HG03025 (cell line): ENCODE measurements around the gene XAB2.

Experiments used
- ATAC-seq: cut with Tn5 transposase; IDR thresholded peaks from one replicate; pipeline ENCODE4 v1.9.1; 2021; ENCODE audit warnings: mild to moderate bottlenecking, moderate library complexity; ENCODE audit not compliant: unreplicated experiment, low FRiP score

Gene XAB2

GRCh38 chr19:7629347-7630054 is at the start of gene XAB2, which contains the start of gene PET100:
XAB2 (minus strand) TSS chr19:7629545; CDS start chr19:7629527, 18 bp downstream.
PET100 (plus strand) TSS chr19:7629793; CDS start chr19:7629834, 41 bp downstream.
- no peak for ATAC-seq

- ATAC-seq: no peak
Measured at GRCh38 chr19:7677669-7678311, 48.4 kb upstream of the XAB2 start.

DNA sequence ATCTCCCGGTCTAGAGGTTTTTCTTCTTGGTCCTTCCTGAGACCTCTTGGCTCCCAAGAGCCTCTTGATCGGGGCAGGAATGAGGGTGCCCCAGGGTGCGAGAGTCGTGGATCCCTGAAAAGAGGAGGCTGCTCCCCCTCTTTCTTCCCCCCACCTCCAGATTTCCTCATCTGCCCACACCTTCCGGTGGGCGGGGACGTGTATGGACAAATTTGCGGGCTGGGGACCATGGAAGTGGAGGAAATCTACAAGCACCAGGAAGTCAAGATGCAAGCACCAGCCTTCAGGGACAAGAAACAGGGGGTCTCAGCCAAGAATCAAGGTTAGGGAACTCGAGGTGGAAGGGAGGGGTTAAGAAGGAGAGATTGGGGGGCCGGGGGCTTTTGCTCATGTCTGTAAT is 47.5 kb upstream of the XAB2 start, which contains the start of gene MCEMP1:
MCEMP1 (plus strand) TSS at position 237 of the 400 bp plus-strand sequence; CDS start at position 268, 31 bp downstream.
- ATAC-seq: no peak

DNA sequence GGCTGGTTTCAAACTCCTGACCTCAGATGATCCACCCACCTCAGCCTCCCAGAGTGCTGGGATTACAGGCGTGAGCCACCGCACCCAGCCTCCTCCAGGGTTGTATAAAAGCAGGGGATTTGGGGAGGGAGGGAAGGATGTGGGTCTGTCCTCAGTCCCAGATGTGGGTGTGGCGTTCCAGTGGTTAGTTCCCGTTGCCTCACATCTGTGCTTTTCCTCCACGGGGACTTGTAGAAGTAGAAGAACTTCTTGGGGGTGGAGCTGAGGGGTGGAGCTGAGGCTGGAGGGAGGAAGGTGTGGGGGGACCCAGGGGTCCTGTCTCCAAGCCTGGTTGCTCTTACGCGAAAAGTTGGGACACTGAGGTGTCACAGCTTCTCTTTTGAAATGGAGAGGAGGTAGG is 47.0 kb upstream of the XAB2 start:
- no peak for ATAC-seq

DNA sequence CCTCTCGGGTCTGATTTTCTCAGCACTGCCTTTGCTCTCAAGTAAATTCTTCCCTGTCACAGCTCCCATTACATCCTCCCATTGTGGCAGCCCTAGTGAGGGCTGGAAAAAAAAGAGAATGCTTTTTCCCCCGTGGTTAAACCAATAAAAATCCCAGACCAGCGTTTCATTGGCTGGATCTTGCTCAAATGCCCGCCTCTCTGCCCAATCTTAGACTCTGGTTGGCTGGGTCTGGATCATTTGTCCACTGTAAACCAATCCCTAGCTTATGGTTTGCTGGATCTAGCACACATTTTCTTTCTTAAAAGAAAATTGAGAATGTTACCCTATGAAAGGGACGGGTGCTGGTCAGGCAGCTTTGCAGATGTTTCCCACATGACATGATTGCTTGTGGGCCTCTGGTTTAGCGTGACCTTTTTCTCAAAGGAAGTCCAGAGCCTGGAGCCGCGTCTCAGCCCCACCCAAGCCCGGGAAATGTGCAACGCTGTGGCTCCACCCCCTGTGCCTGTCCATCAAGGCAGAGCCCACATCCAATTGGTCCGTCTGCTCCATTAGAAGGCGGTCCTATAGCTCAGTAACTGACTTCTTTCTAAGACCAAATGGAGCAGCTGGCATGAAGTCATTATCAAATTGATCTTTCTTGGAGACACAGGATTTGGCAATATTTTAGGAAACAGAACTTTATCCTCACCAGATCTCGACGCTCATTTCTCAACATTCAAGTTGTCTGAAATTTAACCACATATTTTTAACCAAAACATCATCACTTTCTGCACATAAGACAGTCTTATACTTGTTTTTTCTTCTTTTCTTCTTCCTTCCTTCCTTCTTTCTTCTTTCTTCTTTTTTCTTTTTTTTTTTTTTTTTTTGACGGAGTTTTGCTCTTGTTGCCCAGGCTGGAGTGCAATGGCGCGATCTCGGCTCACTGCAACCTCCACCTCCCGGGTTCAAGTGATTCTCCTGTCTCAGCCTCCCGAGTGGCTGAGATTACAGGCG is 45.0 kb upstream of the XAB2 start:
- no peak for ATAC-seq

- no peak for ATAC-seq
Measured at GRCh38 chr19:7672522-7672921, 43.2 kb upstream of the XAB2 start.

DNA sequence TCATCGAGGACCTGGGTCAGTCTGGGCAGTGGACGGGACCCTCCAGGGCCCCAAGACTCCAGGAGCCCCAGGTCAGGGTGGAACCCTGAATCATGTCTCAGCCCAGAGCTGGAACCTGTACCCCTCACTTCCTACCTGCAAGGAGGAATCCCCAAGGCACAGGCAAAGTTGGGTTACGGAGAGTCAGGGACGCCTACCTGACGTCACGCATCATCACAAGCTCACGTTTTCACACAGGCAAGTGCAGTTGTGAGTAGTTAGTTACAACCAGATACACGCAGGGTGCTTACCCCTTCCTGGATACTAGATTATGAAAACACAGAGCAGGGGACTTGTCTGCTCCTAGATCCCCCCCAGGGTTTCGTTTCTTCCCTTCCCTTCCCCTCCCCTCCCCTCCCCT is 41.4 kb upstream of the XAB2 start:
- ATAC-seq: no peak

DNA sequence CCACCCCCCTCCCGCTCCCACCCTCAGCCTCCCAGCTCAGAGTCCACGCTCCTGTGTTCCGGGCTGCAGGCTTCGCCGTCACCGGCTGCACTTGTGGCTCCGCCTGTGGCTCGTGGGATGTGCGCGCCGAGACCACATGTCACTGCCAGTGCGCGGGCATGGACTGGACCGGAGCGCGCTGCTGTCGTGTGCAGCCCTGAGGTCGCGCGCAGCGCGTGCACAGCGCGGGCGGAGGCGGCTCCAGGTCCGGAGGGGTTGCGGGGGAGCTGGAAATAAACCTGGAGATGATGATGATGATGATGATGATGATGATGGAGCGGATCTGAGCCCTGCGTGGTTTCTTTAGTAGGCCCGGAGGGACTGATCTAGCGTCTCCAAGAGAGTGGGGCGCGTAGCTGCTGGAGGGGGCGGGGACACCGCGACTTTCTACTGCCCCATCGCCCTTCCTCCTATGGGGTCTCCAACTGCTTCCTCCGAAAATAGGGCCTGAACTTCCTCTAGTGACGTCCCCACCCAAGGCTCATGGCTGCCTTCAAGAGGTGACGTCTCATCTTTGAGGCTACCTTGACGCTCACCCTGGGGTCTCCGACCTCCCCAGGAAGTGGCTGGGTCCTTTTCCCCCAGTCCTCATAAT is 40.9 kb upstream of the XAB2 start:
- no peak for ATAC-seq

DNA sequence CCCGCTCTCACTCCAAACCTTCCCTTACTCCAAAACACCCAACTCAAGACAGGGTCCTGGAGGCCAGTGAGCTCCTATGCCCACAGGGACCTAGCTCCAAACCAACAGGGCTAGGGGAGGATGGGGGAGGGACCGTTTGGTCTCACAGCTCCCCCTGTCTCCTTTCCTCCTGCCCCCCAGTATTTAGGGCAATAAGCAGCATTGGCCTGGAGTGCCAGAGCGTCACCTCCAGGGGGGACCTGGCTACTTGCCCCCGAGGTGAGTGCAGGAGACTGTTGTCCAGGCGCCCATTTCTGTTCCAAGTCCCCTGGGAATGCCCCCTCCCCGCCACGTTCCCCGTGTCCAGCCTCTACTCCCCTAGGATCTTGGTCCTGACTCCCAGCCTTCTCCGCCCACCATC is 40.3 kb upstream of the XAB2 start:
- no peak for ATAC-seq

DNA sequence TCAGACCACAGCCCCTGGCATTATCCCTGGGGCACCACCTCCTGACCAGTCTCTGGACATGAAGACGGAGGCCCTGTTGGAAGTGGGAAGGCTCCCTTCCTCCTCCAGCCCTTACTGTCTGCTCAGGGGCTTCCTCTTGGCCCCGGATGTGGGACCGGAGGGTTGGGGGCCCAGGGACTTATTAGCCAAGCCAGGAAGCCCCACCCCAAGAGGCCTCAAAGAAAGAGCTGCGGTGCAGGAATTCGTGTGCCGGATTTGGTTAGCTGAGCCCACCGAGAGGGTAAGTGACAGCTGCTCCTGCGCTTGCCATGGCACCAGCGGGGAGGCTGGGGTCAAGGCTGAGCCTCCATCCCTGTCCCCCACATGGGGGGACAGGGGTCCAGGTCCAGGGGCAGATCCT is 39.5 kb upstream of the XAB2 start, which contains the start of gene RETN:
RETN (plus strand) TSS at position 208 of the 400 bp plus-strand sequence. CDS start 278 bp downstream, outside the sequence.
- no peak for ATAC-seq

DNA sequence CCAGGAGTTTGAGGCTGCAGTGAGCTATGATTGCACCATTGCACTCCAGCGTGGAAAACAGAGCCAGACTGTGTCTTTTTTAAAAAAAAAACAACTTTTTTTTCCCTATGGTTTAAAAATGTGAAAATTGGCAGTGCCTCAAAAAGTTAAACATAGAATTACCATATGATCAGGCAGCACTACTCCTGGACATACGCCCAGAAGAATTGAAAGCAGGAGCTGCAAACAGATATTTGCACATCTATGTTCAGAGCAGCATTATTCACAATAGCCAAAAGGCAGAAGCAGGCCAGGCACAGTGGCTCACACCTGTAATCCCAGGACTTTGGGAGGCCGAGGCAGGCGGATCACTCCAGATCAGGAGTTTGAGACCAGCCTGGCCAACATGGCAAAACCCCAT is 35.7 kb upstream of the XAB2 start:
- no peak for ATAC-seq

GRCh38 chr19:7663706-7664105 is 34.4 kb upstream of the XAB2 start:
- ATAC-seq: no peak

DNA sequence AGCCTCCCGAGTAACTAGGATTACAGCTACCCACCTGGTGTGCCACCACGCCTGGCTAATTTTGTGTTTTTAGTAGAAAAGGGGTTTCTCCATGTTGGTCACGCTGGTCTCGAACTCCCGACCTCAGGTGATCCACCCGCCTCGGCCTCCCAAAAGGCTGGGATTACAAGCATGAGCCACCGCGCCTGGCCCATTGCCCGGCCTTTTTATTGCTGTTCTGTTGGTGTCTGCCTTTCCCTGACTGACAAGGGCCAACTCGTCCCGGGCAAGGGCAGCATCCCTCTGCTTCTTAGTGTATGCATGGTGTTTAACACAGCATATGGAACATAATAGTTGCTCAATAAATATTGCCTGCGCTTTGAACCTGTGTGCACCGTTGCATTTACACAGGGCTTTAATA is 33.3 kb upstream of the XAB2 start:
- no peak for ATAC-seq

DNA sequence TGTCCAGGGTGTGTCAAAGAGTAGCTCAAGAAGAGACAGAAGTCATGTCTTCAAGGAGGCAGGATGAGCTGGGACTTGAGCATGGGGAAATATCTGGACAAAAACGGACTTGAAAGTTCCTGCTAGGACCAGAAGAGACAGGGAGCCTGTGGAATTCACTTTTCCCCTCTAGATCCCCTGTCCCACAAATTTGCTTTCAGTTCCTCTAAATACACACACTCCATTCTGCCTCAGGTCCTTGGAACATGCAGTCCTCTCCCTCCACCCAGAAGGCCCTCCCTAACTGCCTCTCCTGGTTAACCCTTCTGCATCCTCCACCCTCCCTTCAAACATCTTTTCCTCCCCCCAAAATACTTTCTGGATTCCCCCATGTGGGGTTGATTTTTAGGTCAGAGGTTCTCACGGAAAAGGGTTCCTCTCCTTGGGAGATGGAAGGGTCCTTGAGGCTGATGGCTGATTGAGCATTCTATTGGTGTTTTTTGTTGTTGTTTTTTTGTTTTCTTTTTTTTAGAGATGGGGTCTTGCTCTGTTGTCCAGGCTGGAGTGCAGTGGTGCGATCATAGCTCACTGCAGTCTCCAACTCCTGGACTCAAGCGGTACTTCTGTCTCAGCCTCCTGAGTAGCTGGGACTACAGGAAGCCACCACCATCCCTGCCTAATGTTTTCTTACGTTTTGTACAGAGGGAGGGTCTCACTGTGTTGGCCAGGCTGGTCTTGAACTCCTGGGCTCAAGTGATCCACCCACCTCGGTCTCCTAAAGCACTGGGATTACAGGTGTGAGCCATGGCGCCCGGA is 32.6 kb upstream of the XAB2 start:
- no peak for ATAC-seq

DNA sequence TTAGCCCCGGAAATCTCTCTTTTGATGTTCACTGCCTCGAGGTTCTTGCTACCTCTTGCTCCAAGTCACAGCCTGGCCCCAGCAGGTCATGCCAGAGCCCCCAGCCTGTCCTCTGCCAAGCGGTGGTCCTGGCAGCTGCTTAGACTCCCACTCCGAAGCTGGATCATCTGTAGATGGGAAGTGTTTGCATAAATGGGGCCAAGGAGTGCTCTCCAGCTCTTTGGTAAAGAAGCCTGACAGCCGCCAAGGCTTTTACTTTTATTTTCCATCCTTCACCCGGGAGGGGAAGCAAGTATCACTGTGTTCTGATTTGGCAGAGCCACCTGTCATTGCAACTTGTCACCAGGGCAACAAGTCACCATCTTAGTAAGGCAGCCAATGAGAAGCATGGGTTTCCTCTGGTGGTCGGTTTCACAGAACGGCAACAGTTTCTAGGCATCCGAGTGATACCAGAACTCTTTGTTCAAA is 28.9 kb upstream of the XAB2 start:
- no peak for ATAC-seq

GRCh38 chr19:7657131-7657751 is 27.9 kb upstream of the XAB2 start:
- ATAC-seq: no peak

- ATAC-seq: no peak
Measured at GRCh38 chr19:7655581-7655980, 26.2 kb upstream of the XAB2 start.

- no peak for ATAC-seq
Measured at GRCh38 chr19:7654401-7654800, 25.1 kb upstream of the XAB2 start.

- ATAC-seq: no peak
Measured at GRCh38 chr19:7652061-7652641, 22.8 kb upstream of the XAB2 start.
